K562 (cell line): ENCODE results near the gene TMEM150C. TPM values are rescaled to one million over a fixed set of nuclear protein-coding genes. Genes with fewer than 3 reads are reported as not detected.

Experiments used
- ATAC-seq: fragments of 200-7000 bp; cut with Tn5 transposase; 3 replicates; pipeline ENCODE4 v1.9.1; 2020; ENCODE audit warnings: moderate library complexity
- BruUV-seq: library from RNA; stranded (reverse); fragments of 400-500 nt; replicated peaks from 2 replicates; lab custom pipeline; 2021; lab: Mats Ljungman, UMichigan
- CTCF ChIA-PET: fragments of 300-600 bp; formaldehyde crosslinking; extraction: SDS; loops from one replicate; lab custom pipeline; 2021; ENCODE audit warnings: low intra/inter-chr PET ratio; lab: Yijun Ruan, JAX
- POLR2A ChIA-PET: fragments of 300-600, 350-650 bp; sonication (Branson Sonifier 250); formaldehyde crosslinking; extraction: SDS; loops from one replicate; lab custom pipeline; 2021; ENCODE audit warnings: antibody characterized with exemption, inconsistent platforms; lab: Yijun Ruan, JAX
- DNase-seq, 4 experiments: peaks; one replicate each; pipeline versions ENCODE4 v3.0.0 to v3.0.0-alpha.2; 2011 to 2018; ENCODE audit warnings: low spot score in 3 of 4, mixed read lengths in 3 of 4; ENCODE audit errors: extremely low read depth in 1 of 4
- FAIRE-seq: peaks from 2 replicates; lab custom pipeline; 2011; peaks lifted over from hg19 to GRCh38; lab: Jason Lieb, UNC
- H2AFZ ChIP-seq: 2 replicates; pipeline ENCODE4 v1.6.0; 2011; ENCODE audit warnings: low read depth, low read length, control low read depth, inconsistent platforms
- H3K27ac ChIP-seq: fragments of 200-600 bp; 3 replicates; pipeline ENCODE4 v1.8.0; 2011; ENCODE audit warnings: low read depth, mild to moderate bottlenecking, control low read depth, inconsistent platforms, low read length, moderate library complexity, mixed read lengths; ENCODE audit errors: extremely low read depth
- H3K27me3 ChIP-seq, 2 experiments: fragments of 300-600 bp in 1 of 2; 2 replicates in 1 of 2; 3 replicates in 1 of 2; pipeline versions ENCODE4 v1.6.0 to v1.8.0; 2011; ENCODE audit warnings: inconsistent platforms in 2 of 2, low read length in 2 of 2, mild to moderate bottlenecking in 1 of 2, mixed read lengths in 1 of 2, moderate library complexity in 1 of 2; ENCODE audit not compliant: control insufficient read depth in 2 of 2, insufficient read depth in 2 of 2
- H3K36me3 ChIP-seq: fragments of 300-600 bp; 3 replicates; pipeline ENCODE4 v1.8.0; 2011; ENCODE audit warnings: mild to moderate bottlenecking, low read length, inconsistent platforms; ENCODE audit not compliant: control insufficient read depth, insufficient read depth
- H3K4me1 ChIP-seq, 2 experiments: fragments of 200-600 bp in 1 of 2; replicated peaks in 1 of 2; 2 replicates in 1 of 2; 3 replicates in 1 of 2; pipeline versions ENCODE4 v1.5.1 to v1.8.0; 2011; ENCODE audit warnings: inconsistent platforms in 2 of 2, low read length in 2 of 2, mild to moderate bottlenecking in 1 of 2, mixed read lengths in 1 of 2, moderate library complexity in 1 of 2; ENCODE audit not compliant: control insufficient read depth in 2 of 2, insufficient read depth in 2 of 2
- H3K4me2 ChIP-seq: 2 replicates; pipeline ENCODE4 v1.6.1; 2011; ENCODE audit warnings: low read length, control low read depth, inconsistent platforms, mixed read lengths; ENCODE audit not compliant: insufficient read depth
- H3K4me3 ChIP-seq: fragments of 200-600 bp; sonication (generic), shearing (Covaris generic); 2 replicates; pipeline ENCODE4 v1.5.1; 2016; ENCODE audit warnings: control low read depth, inconsistent platforms
- H3K79me2 ChIP-seq: fragments of 200-600 bp; 3 replicates; pipeline ENCODE4 v1.8.0; 2011; ENCODE audit warnings: low read length, inconsistent platforms; ENCODE audit not compliant: control insufficient read depth, insufficient read depth
- H3K9ac ChIP-seq, 2 experiments: 2 replicates each; pipeline versions ENCODE4 v1.6.0 to v1.6.1; 2011; ENCODE audit warnings: low read depth in 2 of 2, low read length in 2 of 2, control low read depth in 1 of 2, inconsistent platforms in 1 of 2, mild to moderate bottlenecking in 1 of 2, mixed read lengths in 1 of 2; ENCODE audit not compliant: insufficient read depth in 1 of 2
- H3K9me1 ChIP-seq: one replicate; pipeline ENCODE4 v1.6.0; 2011; ENCODE audit warnings: inconsistent platforms, mild to moderate bottlenecking, low read length, moderate library complexity; ENCODE audit not compliant: control insufficient read depth, insufficient read depth
- H3K9me3 ChIP-seq: replicated peaks from 2 replicates; pipeline ENCODE4 v1.5.1; 2011; ENCODE audit warnings: low read depth, low read length, inconsistent platforms; ENCODE audit not compliant: control insufficient read depth, insufficient read depth
- H4K20me1 ChIP-seq: replicated peaks from 2 replicates; pipeline ENCODE4 v1.6.1; 2011; ENCODE audit warnings: low read length, inconsistent platforms, mixed read lengths; ENCODE audit not compliant: control insufficient read depth, insufficient read depth
- CTCF ChIP-seq, 3 experiments: IDR thresholded peaks in 2 of 3; conservative IDR thresholded peaks in 1 of 3; 2 replicates each; pipeline ENCODE4 v1.5.1; 2011 to 2012; ENCODE audit warnings: low read length in 3 of 3, mild to moderate bottlenecking in 3 of 3, control low read depth in 2 of 3, improper control_type of control experiment in 1 of 3, inconsistent platforms in 1 of 3, low read depth in 1 of 3, mixed read lengths in 1 of 3, moderate library complexity in 1 of 3; ENCODE audit not compliant: insufficient read depth in 2 of 3
- FOXK2 ChIP-seq, 2 experiments: fragments of 450-650 bp; IDR thresholded peaks in 1 of 2; conservative IDR thresholded peaks in 1 of 2; 2 replicates each; pipeline ENCODE4 v1.6.1; 2016; ENCODE audit warnings: low read depth in 2 of 2, mild to moderate bottlenecking in 1 of 2
- XRCC3 ChIP-seq: fragments of 450-650 bp; IDR thresholded peaks from 2 replicates; pipeline ENCODE4 v1.6.1; 2017; ENCODE audit warnings: mild to moderate bottlenecking, moderate library complexity
- YBX1 ChIP-seq: fragments of 450-650 bp; IDR thresholded peaks from 2 replicates; pipeline ENCODE4 v1.7.1; 2016; ENCODE audit warnings: mild to moderate bottlenecking
- WGBS: fragments of 100-300 bp; shearing (Covaris generic); methylation state at CpG from one replicate; pipeline ENCODE4 v1.1.6; 2016; ENCODE audit warnings: low coverage, mixed read lengths; ENCODE audit not compliant: insufficient coverage; ENCODE audit errors: missing lambda C conversion rate; 5-methylcytosine and 5-hydroxymethylcytosine counted together
- in situ Hi-C: fragments of 300-500 bp; cut with MboI; formaldehyde crosslinking; loops from 4 replicates; pipeline ENCODE4 v1.15.0; 2018; ENCODE audit warnings: inconsistent platforms, mixed read lengths
- intact Hi-C: fragments of 100-400 bp; cut with micrococcal nuclease; formaldehyde crosslinking; loops from 2 replicates; pipeline ENCODE4 v1.14.2; 2022
- polyA plus RNA-seq, 8 experiments: library from polyadenylated mRNA; depleted of rRNA in 4 of 8; stranded (reverse) in 5 of 8; unstranded in 3 of 8; fragments of >200 nt; fragmentation: Nextera tagmentation in 2 of 8; fragmentation: Illumina TruSeq in 1 of 8; extraction: Ambion mirVana in 2 of 8; extraction: Trizol in 1 of 8; gene quantifications; 2 replicates each; pipeline versions ENCODE4 v1.2.1 to v1.2.3, GENCODE V29; 2011 to 2014; ENCODE audit warnings: inconsistent platforms in 1 of 8, missing spikeins in 1 of 8
- total RNA-seq, 7 experiments: library from RNA; depleted of rRNA in 6 of 7; stranded (reverse); fragments of >200 nt in 6 of 7; fragmentation: Illumina TruSeq in 2 of 7; extraction: Trizol in 2 of 7; gene quantifications; 2 replicates each; pipeline versions ENCODE4 v1.2.1 to v1.2.3, GENCODE V29; 2011 to 2021; ENCODE audit warnings: low replicate concordance in 1 of 7

Gene TMEM150C
- total and polyA plus RNA-seq, 9 of the 15 experiments (the other 6 are each of a cell fraction or from before 2014, with no cell fraction given): 0.07 TPM; not detected in 8

- in situ Hi-C loops: no loop called here
- no peaks in the 10 kb centered on the region for H4K20me1 ChIP-seq
- no peaks in the 10 kb centered on the region for H3K4me1 ChIP-seq
- ChIA-PET CTCF (no interaction called here), POLR2A (interaction anchor here (1.1 kb wide), 2 partner anchors 23 to 57 kb away, joined by 3 to 4 read pairs; no protein-coding TSS in a partner anchor)
- H3K79me2 ChIP-seq: no peaks in the 10 kb centered on the region
- no peak overlapping the region for H3K4me2 ChIP-seq
- H3K4me3 ChIP-seq: no peak overlapping the region
- H3K36me3 ChIP-seq: no peaks in the 10 kb centered on the region
- no peaks in the 10 kb centered on the region for H3K9me1 ChIP-seq
- H3K9me3 ChIP-seq: no peaks in the 10 kb centered on the region
- H3K27ac ChIP-seq: no peak overlapping the region
- H3K27me3 ChIP-seq: peaks cover 12 to 23% of the 10 kb centered on the region in 2 experiments; a peak in 3 of 5 replicates
- TF ChIP-seq FOXK2 (conservative IDR thresholded peaks at IDR 0.05 in 1 of 2, IDR thresholded peaks at IDR 0.05 in 1 of 2; ENCODE audit: low read depth in 2 of 2): no peak
- peak in 2 of 3 experiments; percentile 6 to 10; a peak in 1 of 6 replicates for TF ChIP-seq CTCF (IDR thresholded peaks at IDR 0.05 in 2 of 3, conservative IDR thresholded peaks at IDR 0.05 in 1 of 3; ENCODE audit: insufficient read depth in 2 of 3, low read depth in 1 of 3, low read length in 3 of 3)
- TF ChIP-seq YBX1: no peak
- TF ChIP-seq, all 486 proteins: peak for 1
- FAIRE-seq (no peak), ATAC-seq (no peak), DNase-seq (no peak)
- WGBS: 0% methylated on average over 3 of the region's 3 CpGs
- H3K9ac ChIP-seq: no peak overlapping the region
- BruUV-seq: no TSS peak
- intact Hi-C loops: no loop called here
- H2AFZ ChIP-seq: no peak overlapping the region
Measured at GRCh38 chr4:82555276-82555675, 6.5 kb downstream of the TMEM150C start.

GRCh38 chr4:82553020-82553419, 8.8 kb downstream of the TMEM150C start:
- Histone ChIP-seq H3K9me1 (no peaks in the 10 kb centered on the region), H3K9ac (no peak overlapping the region), H3K27ac (no peak overlapping the region), H4K20me1 (no peaks in the 10 kb centered on the region), H3K4me2 (no peak overlapping the region), H3K9me3 (no peaks in the 10 kb centered on the region), H3K4me1 (no peaks in the 10 kb centered on the region), H3K4me3 (no peak overlapping the region), H3K79me2 (no peaks in the 10 kb centered on the region), H3K27me3 (peaks cover 4 to 11% of the 10 kb centered on the region in 2 experiments; a peak in 2 of 5 replicates), H3K36me3 (no peaks in the 10 kb centered on the region), H2AFZ (no peak overlapping the region)
- ChIA-PET POLR2A (no interaction called here), CTCF (no interaction called here)
- ATAC-seq: no peak
- in situ Hi-C loops: no loop called here
- FAIRE-seq: no peak
- no peak for DNase-seq
- BruUV-seq: no TSS peak
- intact Hi-C loops: no loop called here
- WGBS: 0% methylated on average over 3 of the region's 3 CpGs
- no peak for TF ChIP-seq XRCC3
